ENCODE data around the gene BCL2.

BCL2 gene

GRCh38 chr18:63140997-63141777 is 178.4 kb downstream of the BCL2 start:
- DNase-seq (ENCODE audit: low read depth, low spot score): no peak

GRCh38 chr18:63140038-63140450 is 179.5 kb downstream of the BCL2 start:
- DNase-seq (ENCODE audit: low read depth, low spot score): no peak

GRCh38 chr18:63138436-63139340 is 180.9 kb downstream of the BCL2 start:
- no peak for DNase-seq (ENCODE audit: low read depth, low spot score)

- no peak for DNase-seq (ENCODE audit: low read depth, low spot score)
Measured at GRCh38 chr18:63137999-63138435, 181.6 kb downstream of the BCL2 start.

- DNase-seq (ENCODE audit: low read depth, low spot score): no peak
Measured at GRCh38 chr18:63135101-63135500, 184.5 kb downstream of the BCL2 start.

- no peak for DNase-seq (ENCODE audit: low read depth, low spot score)
Measured at GRCh38 chr18:63132819-63133200, 186.8 kb downstream of the BCL2 start.

GRCh38 chr18:63131959-63132818 is 187.4 kb downstream of the BCL2 start:
- DNase-seq (ENCODE audit: low read depth, low spot score): no peak

- DNase-seq (ENCODE audit: low read depth, low spot score): peak; percentile 75
Measured at GRCh38 chr18:63131106-63131958, 188.2 kb downstream of the BCL2 start.

GRCh38 chr18:63130176-63130575 is 189.4 kb downstream of the BCL2 start:
- no peak for DNase-seq (ENCODE audit: low read depth, low spot score)

GRCh38 chr18:63128237-63128974 is 191.2 kb downstream of the BCL2 start:
- DNase-seq (ENCODE audit: low read depth, low spot score): no peak

- DNase-seq (ENCODE audit: low read depth, low spot score): no peak
Measured at GRCh38 chr18:63126134-63127069, 193.2 kb downstream of the BCL2 start.

- no peak for DNase-seq (ENCODE audit: low read depth, low spot score)
Measured at GRCh38 chr18:63120620-63121019, 198.9 kb downstream of the BCL2 start.

GRCh38 chr18:63119647-63120046 is 199.9 kb downstream of the BCL2 start:
- peak; percentile 65 for DNase-seq (ENCODE audit: low read depth, low spot score)

- no peak for DNase-seq (ENCODE audit: low read depth, low spot score)
Measured at GRCh38 chr18:63113899-63114565, 205.5 kb downstream of the BCL2 start.

GRCh38 chr18:63112706-63113105 is 206.9 kb downstream of the BCL2 start:
- no peak for DNase-seq (ENCODE audit: low read depth, low spot score)

GRCh38 chr18:63111671-63112402 is 207.7 kb downstream of the BCL2 start:
- DNase-seq (ENCODE audit: low read depth, low spot score): no peak

- no peak for DNase-seq (ENCODE audit: low read depth, low spot score)
Measured at GRCh38 chr18:63109802-63110201, 209.8 kb downstream of the BCL2 start.

GRCh38 chr18:63109022-63109421 is 210.5 kb downstream of the BCL2 start:
- DNase-seq (ENCODE audit: low read depth, low spot score): no peak
